Ramos (cell line): ENCODE measurements around the gene RTEL1.
"Not testable (repeated sequence)": the region's sequence is repeated elsewhere in the genome, so short reads cannot be mapped to it uniquely, and the experiment has no call there.

Experiments
- in situ Hi-C: fragments of 300-500 bp; cut with MboI; formaldehyde crosslinking; loops from one replicate; pipeline ENCODE4 v1.14.3; 2022; ENCODE audit warnings: low sequenced_read_pairs; ENCODE audit not compliant: unreplicated experiment

Gene RTEL1

DNA sequence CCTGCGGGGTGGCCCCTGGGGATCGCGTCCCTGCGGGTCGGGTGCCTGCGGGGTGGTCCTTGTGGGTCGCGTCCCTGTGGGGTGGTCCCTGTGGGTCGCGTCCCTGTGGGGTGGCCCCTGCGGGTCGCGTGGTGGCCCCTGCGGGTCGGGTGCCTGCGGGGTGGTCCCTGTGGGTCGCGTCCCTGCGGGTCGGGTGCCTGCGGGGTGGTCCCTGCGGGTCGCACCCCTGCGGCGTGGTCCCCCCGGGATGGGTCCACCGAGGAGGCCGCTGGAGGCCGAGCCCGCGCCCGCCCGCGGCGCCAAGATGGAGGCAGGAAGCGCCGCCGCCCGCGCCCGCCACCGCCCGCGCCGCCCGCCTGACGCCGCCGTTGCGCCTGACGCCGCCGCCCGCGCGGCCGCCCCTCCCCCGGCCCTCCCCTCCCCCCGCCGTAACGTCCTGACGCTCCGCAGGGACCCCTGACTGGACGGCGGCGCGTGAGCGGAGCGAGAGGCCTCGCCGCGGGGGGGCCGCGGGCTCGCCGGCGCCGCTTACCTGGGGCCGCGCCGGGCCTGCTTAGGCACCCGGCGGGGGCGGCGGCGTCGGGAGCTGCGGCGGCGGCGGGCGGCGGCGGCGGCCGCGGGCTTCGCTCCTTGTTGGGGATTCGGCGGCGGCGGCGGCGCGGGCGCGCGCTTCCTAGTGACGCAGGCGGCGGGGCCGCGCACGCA is 31.5 kb upstream of the RTEL1 start, which contains the start of gene GMEB2:
GMEB2 (minus strand) TSS at position 678 of the 705 bp plus-strand sequence. CDS start 7,704 bp downstream, outside the sequence.
- in situ Hi-C loops: no loop called here

DNA sequence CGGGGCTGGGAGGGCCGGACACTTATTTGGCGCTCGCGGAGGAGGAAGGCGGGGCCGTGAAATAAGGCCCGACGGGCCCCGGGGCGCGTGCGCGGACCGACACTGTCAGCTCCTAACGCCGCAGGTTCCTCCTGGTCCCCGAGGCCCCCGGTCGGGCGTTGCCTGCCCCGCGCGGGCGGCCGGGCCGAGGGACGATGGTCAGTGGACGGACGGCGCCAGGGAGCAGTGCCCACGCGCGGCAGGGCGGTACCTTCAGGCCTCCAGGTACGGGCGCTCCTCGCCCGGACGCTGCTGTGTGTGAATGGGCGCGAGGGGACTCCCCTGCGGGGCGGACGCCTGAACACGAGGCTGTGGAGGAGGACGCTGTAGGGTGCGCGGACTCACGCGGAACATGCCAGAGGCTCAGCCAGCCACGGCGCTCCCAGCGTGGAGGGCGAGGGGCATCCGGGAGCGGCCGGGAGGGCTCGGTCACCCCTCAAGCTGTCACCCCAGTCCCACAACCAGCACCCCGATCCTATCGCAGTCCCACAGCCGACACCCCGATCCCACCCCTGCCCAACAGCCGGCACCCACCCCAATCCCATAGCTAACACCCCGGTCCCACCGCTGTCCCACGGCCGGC is 30.9 kb upstream of the RTEL1 start:
- in situ Hi-C loops: no loop called here

DNA sequence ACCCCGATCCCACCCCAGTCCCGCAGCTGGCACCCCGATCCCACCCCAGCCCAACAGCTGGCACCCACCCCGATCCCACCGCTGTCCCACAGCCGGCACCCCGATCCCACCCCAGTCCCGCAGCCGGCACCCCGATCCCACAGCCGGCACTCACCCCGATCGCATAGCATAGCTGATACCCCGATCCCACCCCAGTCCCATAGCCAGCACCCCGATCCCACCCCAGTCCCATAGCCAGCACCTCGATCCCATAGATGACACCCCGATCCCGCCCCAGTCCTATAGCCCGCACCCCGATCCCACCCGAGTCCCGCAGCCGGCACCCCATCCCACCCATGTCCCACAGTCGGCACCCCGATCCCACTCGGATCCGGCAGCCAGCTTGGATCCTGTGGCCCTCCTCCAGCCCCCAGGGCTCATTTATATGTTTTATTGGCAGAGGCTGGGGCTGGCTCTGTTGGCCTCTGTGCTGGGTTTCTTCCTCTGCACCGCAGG is 30.3 kb upstream of the RTEL1 start:
- in situ Hi-C loops: no loop called here

DNA sequence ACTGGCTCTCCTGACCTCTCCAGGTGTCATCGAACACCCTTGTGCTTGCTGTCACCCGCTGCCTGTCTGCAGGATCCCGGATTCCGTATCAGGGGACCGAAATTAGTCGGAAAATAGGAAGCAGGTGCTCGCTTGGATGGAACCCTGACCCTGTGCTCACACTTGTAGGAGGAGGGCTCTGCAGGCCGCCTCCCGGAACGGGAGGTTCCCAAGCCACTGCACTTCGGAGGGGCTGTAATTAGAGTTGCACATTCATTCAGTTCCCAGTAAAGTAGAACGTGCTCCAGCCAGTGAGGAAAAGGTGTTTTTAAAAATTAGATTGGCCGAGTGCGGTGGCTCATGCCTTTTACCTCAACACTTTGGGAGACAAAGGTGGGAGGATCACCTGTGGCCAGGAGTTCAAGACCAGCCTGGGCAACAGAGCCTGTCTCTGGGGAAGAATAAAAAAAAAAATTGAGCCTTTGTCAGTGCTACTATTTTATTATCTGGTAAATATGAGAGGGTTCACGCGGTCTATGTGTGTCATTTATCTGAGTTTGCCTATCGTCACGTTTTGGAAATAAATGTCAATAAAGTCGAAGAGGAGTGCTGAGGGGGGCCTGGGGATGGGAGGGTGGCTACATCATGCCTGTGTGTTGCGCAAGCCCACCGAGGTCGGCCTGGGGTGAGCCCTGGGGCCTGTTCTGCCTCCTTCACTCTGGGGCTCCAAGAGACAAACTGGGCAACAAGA is 29.7 kb upstream of the RTEL1 start:
- in situ Hi-C loops: no loop called here

DNA sequence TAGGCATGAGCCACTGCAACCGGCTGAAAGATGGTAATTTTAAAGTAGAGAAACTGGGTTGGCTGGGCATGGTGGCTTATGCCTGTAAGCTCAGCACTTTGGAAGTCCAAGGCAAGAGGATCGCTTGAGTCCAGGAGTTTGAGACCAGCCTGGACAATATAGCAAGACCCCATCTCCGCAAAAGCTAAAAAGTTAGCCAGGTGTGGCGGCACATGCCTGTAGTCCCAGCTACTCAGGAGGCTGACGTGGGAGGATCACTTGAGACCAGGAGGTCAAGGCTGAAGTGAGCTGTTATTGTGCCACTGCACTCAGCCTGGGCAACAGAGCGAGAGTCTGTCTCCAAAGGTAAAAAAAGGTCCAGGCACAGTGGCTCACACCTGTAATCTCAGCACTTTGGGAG is 27.2 kb upstream of the RTEL1 start:
- in situ Hi-C loops: not testable (repeated sequence)

DNA sequence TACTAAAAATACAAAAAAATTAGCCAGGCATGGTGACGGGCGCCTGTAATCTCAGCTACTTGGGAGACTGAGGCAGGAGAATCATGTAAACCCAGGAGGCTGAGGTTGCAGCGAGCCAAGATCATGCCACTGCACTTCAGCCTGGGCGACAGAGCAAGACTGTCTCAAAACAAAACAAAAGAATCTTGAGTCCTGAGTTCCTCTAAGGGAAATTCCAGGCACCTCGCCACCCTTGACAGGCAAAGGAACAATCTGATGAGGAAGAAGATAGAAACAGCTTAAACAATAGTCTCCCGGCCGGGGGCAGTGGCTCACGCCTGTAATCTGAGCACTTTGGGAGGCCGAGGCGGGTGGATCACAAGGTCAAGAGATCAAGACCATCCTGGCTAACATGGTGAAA is 26.7 kb upstream of the RTEL1 start:
- in situ Hi-C loops: not testable (repeated sequence)

DNA sequence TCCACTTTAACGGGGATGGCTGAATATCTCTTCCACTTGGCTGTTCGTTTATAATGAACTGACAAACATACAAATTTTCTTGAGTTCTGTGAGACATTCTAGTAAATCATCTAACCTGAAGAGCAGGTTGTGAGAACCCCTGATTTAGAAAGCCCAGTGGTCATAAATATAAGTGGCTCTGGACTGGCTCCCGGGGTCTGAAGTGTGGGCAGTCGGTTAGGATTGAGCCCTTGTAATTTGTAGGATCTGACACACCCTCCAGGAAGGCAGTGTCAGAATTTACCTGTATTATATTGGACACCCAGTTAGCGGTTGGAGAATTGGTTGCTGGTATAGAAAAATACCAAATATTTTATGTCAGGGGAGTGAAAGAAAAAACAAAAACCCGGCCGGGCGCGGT is 24.4 kb upstream of the RTEL1 start:
- in situ Hi-C loops: no loop called here

DNA sequence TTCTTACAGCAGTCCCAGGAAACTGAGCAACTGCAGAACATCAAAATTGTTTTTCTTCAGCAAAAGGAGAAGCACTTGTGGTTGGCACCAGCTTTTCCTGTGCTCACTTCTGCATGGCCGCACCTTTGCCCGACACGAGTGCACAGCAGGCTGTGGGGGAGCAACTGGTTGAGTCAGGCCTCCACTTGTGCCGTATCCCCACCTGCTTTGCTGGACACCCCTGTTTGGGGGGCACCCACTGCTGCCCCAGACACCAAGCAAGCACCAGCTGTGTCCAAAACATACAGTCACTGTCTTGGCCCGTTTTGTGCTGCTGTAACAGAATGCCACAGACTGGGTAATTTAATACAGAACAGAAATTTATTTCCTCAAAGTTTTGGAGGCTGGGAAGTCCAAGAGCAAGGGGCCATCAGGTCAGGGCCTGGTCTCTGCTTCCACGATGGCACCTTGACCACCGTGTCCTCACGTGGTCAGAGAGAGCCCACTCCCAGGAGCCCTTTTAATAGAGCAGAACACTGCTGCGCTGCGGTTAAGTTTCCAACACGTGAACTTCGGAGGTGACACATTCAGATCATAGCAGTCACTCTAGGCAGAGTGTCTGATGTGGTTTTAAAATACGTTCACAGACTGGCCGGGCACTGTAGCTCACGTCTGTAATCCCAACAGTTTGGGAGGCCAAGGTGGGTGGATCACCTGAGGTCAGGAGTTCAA is 22.5 kb upstream of the RTEL1 start:
- in situ Hi-C loops: loop anchor here (5.0 kb wide), 1 partner anchor 78 kb away; no protein-coding TSS in a partner anchor

DNA sequence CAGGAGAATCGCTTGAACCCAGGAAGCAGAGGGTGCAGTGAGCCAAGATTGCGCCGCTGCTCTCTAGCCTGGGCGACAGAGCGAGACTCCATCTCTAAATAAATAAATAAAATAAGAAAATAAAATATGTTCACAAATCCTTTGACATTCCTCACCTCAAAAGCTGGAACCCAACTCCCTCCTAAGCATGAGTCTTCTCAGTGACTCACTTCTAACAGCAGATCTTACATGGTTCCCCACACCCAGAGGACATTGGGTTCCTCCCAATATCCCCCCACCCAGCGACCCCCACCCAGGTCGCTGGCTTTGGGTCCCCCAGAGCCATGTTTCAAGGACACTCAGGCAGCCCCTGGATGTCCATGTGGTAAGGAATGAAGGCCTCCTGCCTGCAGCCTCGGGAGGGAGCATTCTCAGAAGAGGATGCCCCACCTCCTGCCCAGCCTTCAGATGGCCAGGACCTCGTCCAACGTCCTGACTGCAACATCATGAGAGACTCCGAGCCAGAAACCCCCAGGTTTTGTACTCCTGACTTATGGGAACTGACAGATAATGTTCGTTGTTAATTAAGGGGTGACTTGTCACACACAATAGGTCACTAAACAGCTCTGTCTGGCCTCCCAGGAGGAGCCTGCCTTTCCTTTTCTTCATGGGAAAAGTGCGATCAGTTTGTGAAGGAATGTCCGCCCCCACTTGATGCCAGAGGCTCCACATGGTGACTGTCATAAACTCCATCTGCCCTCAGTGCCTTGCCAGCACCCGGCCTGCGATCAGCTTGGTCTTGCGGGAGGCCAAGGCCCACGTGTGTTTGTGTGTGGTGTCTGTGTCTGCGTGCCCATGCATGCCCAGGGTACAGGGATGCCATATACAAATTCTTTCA is 21.1 kb upstream of the RTEL1 start:
- in situ Hi-C loops: loop anchor here (5.0 kb wide), 1 partner anchor 80 kb away; no protein-coding TSS in a partner anchor

DNA sequence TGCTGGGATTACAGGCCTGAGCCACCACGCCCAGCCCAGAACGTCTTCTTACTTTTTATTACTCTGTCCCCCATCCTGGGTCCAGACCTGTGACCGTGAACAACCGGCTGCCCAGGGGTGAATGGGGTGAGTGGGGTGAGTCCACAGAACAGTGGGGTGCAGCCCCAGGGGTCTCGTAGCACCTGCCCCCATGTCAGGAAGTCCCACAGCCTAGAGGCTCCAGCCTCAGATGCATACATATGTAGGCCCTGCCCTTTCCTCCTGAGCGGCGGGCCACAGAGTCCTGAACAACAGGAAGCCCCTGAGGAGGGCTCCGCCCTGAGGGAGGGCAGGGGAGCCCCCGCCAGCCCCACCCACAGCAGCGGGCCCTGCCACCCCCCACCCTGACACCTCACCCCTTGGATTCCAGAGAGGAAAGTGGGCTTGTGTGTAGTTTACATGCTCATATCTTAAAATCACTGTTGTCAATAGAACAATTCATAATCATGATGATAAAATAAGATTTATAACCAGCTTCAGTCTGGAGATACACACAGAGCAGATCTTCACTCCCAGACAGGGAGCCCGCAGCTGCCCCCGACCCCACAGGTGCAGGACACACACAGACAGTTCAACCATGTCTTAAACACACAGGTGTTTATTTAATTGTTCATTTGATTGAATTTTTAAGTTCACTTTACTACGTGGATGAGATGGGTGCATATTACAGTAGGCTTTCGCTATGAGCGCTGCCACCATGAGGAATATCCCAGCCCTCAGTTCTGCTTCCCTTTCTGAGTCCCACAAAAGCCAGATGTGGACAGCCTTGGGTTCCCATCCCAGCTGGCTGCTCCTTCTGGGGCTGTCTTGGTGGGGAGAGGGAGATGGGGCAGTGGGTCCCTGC is 18.8 kb upstream of the RTEL1 start:
- in situ Hi-C loops: loop anchor here (5.0 kb wide), 1 partner anchor 82 kb away; no protein-coding TSS in a partner anchor

DNA sequence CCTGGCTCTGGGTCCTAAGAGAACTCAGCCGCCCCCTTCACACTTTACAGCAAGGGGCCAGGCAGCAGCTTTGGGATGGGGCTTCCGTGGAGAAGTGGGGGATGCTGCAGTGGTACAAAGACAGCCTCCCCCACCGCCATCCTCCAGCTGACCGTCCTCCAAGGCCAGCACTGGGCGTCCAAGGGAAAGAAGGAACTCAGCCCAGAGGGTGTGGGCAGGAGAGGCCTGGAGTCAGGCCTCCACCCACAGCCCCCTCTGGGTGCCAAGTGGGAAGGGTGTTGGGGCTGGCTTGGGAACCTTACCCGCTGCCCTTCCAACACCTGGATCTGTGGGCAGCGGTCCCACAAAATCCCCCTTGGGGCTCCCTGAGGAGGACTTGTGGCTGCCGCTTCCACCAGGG is 18.0 kb upstream of the RTEL1 start:
- in situ Hi-C loops: no loop called here

DNA sequence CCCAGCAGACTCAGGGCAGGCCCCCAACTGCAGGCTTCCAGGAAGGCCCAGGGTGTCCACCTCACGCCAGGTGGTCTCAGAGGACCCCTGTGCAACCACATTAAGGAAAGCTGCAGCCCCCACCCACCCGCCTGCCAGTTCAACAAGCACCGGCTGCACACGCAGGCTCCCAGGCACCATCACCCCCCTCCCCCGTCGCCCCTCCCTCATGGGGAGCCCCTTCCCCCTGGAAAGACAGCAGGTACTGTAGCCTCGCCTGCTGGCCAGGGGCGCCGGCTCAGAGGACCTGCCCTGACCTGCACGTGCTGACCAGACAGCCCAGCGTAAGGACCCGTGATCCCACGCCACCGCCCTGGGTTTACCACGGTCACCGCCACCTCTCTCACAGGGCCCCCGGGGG is 17.4 kb upstream of the RTEL1 start:
- in situ Hi-C loops: not testable (repeated sequence)

DNA sequence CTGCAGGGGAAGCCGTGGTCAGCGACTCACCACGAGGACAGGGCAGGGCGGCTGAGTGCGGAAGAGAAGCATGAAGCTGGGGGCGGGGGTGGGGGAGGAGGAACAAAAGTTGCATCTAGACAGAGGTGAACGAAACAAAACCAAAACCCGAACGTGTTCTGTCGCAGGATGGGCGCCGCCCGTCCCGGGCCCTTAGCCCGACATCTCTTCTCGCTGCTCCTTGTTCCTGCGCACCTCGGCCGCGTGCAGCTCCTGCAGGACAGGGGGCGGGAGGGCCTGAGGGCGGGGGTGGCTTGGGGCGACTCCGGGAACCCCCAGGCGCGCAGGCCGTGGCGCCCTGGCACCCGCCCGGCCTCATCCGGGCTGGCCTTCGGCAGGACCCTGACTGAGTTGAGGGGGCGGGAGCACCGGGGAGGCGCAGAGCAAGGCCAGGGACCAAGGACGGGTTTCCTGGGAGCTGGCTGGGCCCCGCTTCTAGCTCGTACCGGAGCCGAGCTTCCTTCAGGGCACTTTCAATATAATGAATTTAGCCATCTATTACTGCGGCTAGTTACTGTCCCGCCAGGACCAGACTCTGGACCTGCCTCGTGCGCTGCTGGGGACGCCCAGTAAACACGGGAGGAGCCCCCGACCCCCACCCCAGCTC is 16.8 kb upstream of the RTEL1 start:
- in situ Hi-C loops: no loop called here

DNA sequence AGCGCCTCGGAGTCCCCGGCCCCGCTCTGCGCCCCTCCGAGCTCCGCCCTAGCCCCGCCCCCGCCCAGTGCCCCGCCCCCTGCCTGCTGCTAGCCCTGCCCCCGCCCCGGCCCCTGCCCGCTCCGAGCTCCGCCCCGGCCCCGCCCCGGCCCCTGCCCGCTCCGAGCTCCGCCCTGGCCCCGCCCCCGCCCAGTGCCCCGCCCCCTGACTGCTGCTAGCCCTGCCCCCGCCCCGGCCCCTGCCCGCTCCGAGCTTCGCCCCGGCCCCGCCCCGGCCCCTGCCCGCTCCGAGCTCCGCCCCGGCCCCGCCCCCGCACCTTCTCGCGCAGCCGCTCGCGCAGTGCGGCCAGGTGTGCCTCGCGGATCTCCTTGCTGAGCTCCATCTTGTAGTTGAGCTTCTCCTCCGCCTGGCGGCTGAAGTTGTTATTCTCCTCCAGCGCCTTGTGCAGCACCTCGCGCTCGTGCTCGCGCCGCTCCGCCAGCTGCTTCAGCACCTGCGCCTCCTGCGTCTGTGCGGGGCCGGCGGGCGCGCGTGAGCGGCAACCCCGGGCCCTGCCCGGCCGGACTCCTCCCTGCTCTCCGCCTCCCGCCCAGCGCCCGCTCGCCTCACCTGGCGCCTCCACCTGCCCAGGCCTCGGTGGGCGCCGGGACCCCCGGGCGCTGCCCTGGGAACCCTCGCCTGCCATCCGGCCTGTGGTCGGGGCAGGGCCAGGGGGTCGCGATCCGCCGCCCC is 16.2 kb upstream of the RTEL1 start:
- in situ Hi-C loops: no loop called here

DNA sequence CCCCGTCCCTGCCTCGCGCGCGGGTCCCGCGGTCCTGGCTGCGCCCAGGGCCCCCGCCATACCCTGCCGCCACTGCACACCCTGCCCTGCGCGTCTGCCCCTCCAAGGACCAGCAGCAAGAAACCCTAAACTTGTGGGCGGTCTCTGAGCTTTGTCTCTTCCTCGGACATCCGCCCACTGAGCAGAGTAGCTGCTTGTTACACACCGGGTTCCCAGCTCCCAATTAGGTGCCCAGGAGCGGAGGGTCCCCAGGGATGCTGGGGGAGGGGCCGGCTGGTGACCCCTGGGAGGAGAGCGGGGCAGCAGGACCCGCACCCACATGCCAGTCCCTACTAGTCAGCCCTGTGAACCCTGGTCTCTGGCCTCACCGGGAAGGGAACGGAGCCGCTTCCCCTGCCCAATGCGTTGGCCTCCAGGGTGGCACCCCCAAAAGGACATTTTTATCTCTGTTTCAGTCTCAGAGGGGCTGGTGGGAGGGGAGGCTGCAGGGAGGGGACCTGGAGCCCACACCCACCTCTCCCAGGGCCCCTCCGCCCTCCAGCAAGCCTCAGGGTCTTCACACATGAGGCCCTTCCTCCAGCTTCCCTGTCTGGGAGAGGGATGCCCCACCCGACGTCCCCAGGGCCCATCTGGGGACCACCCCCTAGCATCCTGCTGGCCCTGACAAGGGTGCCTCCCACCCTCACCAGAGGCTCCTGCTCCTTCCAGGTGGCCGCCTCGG is 15.4 kb upstream of the RTEL1 start:
- in situ Hi-C loops: no loop called here

DNA sequence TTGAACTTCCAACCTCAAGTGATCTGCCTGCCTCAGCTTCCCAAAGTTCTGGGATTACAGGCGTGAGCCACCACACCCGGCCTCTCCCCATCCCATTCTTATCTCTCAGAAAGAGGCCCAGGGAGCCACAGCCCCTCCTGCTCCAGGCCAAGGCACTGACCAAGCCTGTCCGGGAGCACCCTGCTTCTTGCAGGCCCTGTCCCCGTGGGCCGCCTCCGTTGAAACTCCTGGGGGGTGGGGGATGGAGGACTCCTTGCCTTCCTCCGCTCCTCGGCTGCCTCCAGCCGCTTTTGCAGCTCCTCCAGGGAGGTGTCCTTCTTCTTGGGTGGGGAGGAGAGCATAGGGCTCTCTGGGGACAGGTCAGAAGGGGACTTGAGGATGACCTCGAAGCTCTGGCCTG is 14.6 kb upstream of the RTEL1 start:
- in situ Hi-C loops: no loop called here

DNA sequence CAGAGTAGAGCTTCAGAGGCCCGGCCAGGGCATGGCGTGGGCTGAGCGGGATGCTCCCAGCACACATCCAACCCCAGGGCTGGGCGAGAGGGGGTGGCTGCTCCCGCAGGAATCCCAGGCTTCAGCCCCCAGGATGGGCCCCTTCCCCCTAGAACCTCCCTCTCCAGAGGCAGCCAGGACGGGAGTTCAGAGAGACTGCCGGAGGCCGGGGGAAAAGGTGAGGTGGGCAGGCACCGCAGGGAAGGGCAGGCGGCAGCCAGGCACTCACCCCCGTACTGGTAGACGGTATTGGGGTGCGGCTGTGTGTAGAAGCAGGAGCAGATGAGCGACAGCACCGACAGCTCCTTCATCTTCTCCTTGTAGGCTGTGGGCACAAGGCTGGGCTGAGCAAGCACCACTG is 14.2 kb upstream of the RTEL1 start:
- in situ Hi-C loops: no loop called here
